Erythroblast (primary cell): ENCODE data around the gene WIPF3.

ENCODE experiments used
- GATA1 ChIP-seq: IDR thresholded peaks from 2 replicates; pipeline ENCODE4 v1.6.1; 2011; ENCODE audit warnings: low read depth, mild to moderate bottlenecking, control low read depth, low read length, moderate library complexity
- POLR2A ChIP-seq: IDR thresholded peaks from 2 replicates; pipeline ENCODE4 v1.6.1; 2011; ENCODE audit warnings: mild to moderate bottlenecking, low read length

- TF ChIP-seq POLR2A (no peak), GATA1 (no peak)
Observed at GRCh38 chr7:29805886-29806207, 461 bp upstream of the WIPF3 start.
